Measurements from ENCODE around the gene ALKBH8. TPM values are rescaled to one million over a fixed set of nuclear protein-coding genes. Genes with fewer than 3 reads are reported as not detected.

The ALKBH8 gene
- total and polyA plus RNA-seq, 2 experiments from 2014 or later = 2.7 to 5.2 TPM

DNA sequence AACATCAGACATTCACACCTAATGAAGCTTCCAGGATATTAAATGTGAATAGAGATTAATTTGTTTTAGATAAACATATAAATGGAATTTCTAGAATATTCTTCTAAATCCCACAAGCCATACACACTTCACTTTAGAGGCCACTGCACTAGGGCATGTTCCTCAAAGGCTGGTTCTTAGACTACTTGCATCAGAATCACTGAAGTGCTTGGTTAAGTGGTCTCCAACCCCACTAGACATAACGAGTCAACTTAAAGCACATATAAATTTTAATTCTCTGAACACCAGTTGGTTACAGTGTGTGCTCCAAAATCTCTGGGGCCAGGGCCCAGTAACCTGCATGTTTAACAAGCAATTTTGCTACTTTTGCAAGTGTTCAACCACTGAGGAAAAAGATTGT is 7.9 kb upstream of the ALKBH8 start:
- Histone ChIP-seq H2AFZ (no peak overlapping the region), H3K27me3 (no peaks in the 10 kb centered on the region), H3K27ac (no peak overlapping the region), H3K4me2 (no peak overlapping the region), H3K9me3 (ENCODE audit: low read depth) (no peaks in the 10 kb centered on the region), H3K79me2 (no peaks in the 10 kb centered on the region), H3K36me3 (replicated peaks; ENCODE audit: insufficient read depth, low read depth) (no peaks in the 10 kb centered on the region), H3K4me3 (no peak overlapping the region), H4K20me1 (ENCODE audit: insufficient read depth, poor library complexity, severe bottlenecking) (no peaks in the 10 kb centered on the region), H3K4me1 (ENCODE audit: insufficient read depth) (no peaks in the 10 kb centered on the region), H3K9me2 (replicated peaks; ENCODE audit: insufficient read depth) (no peaks in the 10 kb centered on the region)
- TF ChIP-seq EZH2phosphoT487 (IDR thresholded peaks at IDR 0.05; ENCODE audit: low read depth, severe bottlenecking, unreplicated experiment) = no peak
- no peak for TF ChIP-seq EZH2 (IDR thresholded peaks at IDR 0.05; ENCODE audit: borderline replicate concordance)
- TF ChIP-seq, protein P1, sequence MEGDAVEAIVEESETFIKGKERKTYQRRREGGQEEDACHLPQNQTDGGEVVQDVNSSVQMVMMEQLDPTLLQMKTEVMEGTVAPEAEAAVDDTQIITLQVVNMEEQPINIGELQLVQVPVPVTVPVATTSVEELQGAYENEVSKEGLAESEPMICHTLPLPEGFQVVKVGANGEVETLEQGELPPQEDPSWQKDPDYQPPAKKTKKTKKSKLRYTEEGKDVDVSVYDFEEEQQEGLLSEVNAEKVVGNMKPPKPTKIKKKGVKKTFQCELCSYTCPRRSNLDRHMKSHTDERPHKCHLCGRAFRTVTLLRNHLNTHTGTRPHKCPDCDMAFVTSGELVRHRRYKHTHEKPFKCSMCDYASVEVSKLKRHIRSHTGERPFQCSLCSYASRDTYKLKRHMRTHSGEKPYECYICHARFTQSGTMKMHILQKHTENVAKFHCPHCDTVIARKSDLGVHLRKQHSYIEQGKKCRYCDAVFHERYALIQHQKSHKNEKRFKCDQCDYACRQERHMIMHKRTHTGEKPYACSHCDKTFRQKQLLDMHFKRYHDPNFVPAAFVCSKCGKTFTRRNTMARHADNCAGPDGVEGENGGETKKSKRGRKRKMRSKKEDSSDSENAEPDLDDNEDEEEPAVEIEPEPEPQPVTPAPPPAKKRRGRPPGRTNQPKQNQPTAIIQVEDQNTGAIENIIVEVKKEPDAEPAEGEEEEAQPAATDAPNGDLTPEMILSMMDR (IDR thresholded peaks at IDR 0.05; ENCODE audit: poor library complexity) = no peak
- DNase-seq (ENCODE audit: low spot score) = no peak
- WGBS (ENCODE audit: low lambda C conversion rate, missing lambda C conversion rate) = 64% methylated on average over 1 of the region's 1 CpG

DNA sequence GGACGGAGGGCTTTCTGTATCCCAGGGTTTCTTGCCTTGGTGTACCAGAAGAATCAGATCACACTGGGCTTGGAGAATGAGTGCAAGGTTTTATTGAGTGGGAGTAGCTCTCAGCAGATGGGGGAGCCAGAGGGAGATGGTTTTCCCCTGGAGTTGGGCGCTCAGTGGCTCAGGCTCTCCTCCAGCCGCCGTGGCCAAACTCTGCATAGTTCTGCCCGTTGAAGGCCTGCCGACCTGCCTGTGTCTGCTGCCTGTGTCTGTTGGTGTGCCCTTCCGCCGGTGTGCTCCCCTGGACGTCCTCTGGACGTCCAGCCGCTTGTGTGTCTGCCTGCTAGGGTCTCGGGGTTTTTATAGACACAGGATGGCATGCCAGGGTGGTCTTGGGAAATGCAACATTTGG is 4.5 kb upstream of the ALKBH8 start:
- no peak for DNase-seq (ENCODE audit: low spot score)
- no peaks in the 10 kb centered on the region for H3K9me2 ChIP-seq (replicated peaks; ENCODE audit: insufficient read depth)
- no peak overlapping the region for H3K27ac ChIP-seq
- H3K79me2 ChIP-seq = no peaks in the 10 kb centered on the region
- no peaks in the 10 kb centered on the region for H3K36me3 ChIP-seq (replicated peaks; ENCODE audit: insufficient read depth, low read depth)
- H4K20me1 ChIP-seq (ENCODE audit: insufficient read depth, poor library complexity, severe bottlenecking) = no peaks in the 10 kb centered on the region
- no peak for TF ChIP-seq EZH2phosphoT487 (IDR thresholded peaks at IDR 0.05; ENCODE audit: low read depth, severe bottlenecking, unreplicated experiment)
- TF ChIP-seq, protein P1 (IDR thresholded peaks at IDR 0.05; ENCODE audit: poor library complexity) = no peak
- no peak for TF ChIP-seq EZH2 (IDR thresholded peaks at IDR 0.05; ENCODE audit: borderline replicate concordance)
- H2AFZ ChIP-seq = no peak overlapping the region
- H3K4me2 ChIP-seq = no peak overlapping the region
- H3K27me3 ChIP-seq = no peaks in the 10 kb centered on the region
- peaks cover 3% of the 10 kb centered on the region for H3K4me1 ChIP-seq (ENCODE audit: insufficient read depth)
- no peaks in the 10 kb centered on the region for H3K9me3 ChIP-seq (ENCODE audit: low read depth)
- no peak overlapping the region for H3K4me3 ChIP-seq
- 87% methylated on average over 12 of the region's 12 CpGs for WGBS (ENCODE audit: low lambda C conversion rate, missing lambda C conversion rate)

DNA sequence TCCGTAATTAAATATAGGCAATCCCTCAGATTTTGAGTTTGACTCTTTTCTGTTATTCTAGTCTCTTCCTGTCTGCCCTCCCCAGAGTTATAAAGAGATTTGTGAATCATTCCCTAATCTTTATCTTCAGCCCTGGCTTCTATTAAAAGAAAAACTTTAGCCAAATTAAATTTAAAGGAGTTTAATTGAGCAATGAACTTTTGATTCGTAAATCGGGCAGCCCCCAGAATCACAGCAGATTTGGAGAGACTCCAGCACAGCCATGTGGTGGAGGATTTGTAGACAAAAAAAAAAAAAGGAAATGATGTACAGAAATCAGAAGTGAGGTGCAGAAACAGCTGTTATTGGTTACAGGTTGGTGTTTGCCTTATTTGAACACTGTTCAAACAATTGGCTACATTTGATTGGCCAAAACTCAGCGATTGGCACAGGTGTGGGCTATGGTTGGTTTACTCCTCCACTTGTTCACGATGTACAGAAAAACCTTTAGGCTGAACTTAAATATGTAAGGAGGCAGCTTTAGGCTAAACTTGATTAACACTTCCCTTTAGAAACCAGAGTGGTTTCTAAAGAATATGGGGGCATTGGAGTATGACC is 2.3 kb upstream of the ALKBH8 start:
- Histone ChIP-seq H3K79me2 (peaks cover 13% of the 10 kb centered on the region), H3K27ac (no peak overlapping the region), H4K20me1 (ENCODE audit: insufficient read depth, poor library complexity, severe bottlenecking) (no peaks in the 10 kb centered on the region), H3K4me1 (ENCODE audit: insufficient read depth) (peaks cover 10% of the 10 kb centered on the region), H2AFZ (no peak overlapping the region), H3K4me3 (no peak overlapping the region), H3K4me2 (no peak overlapping the region), H3K9me3 (ENCODE audit: low read depth) (no peaks in the 10 kb centered on the region), H3K36me3 (replicated peaks; ENCODE audit: insufficient read depth, low read depth) (no peaks in the 10 kb centered on the region), H3K27me3 (no peaks in the 10 kb centered on the region), H3K9me2 (replicated peaks; ENCODE audit: insufficient read depth) (no peaks in the 10 kb centered on the region)
- 80% methylated on average over 5 of the region's 5 CpGs for WGBS (ENCODE audit: low lambda C conversion rate, missing lambda C conversion rate)
- no peak for DNase-seq (ENCODE audit: low spot score)
- no peak for TF ChIP-seq EZH2 (IDR thresholded peaks at IDR 0.05; ENCODE audit: borderline replicate concordance)
- no peak for TF ChIP-seq EZH2phosphoT487 (IDR thresholded peaks at IDR 0.05; ENCODE audit: low read depth, severe bottlenecking, unreplicated experiment)
- TF ChIP-seq, protein P1 (IDR thresholded peaks at IDR 0.05; ENCODE audit: poor library complexity) = no peak

All from hepatocyte (in vitro differentiated cells).